Activated B cell treated with CpG ODN at 0.5 μM for 24 hours (primary cell): Measurements from ENCODE around the gene C2CD4C. TPM values are rescaled to one million over a fixed set of nuclear protein-coding genes. Genes with fewer than 3 reads are reported as not detected.

Experiments
- ATAC-seq: fragments of 200-7000 bp; cut with Tn5 transposase; one replicate; pipeline ENCODE4 v1.10.0; 2021; ENCODE audit warnings: low read depth, mild to moderate bottlenecking, moderate library complexity
- CTCF ChIA-PET: fragments of 350-600 bp; sonication (Branson Sonifier 250); formaldehyde crosslinking; loops from one replicate; lab custom pipeline; 2021; ENCODE audit warnings: antibody characterized with exemption; lab: Charles Lee
- POLR2A ChIA-PET: fragments of 350-600 bp; sonication (Branson Sonifier 250); formaldehyde crosslinking; loops from one replicate; lab custom pipeline; 2021; ENCODE audit warnings: antibody characterized with exemption; lab: Charles Lee
- DNase-seq: peaks from one replicate; pipeline ENCODE4 v3.0.0; 2022
- H3K27ac Mint-ChIP-seq: one replicate; pipeline ENCODE4 v1.8.0; 2020; ENCODE audit warnings: mixed read lengths
- H3K27me3 Mint-ChIP-seq: one replicate; pipeline ENCODE4 v1.8.0; 2021; ENCODE audit warnings: mixed read lengths
- H3K36me3 Mint-ChIP-seq: one replicate; pipeline ENCODE4 v1.8.0; 2021; ENCODE audit warnings: low read depth, mixed read lengths
- H3K4me1 Mint-ChIP-seq: one replicate; pipeline ENCODE4 v1.8.0; 2021; ENCODE audit warnings: mixed read lengths
- H3K4me3 Mint-ChIP-seq: one replicate; pipeline ENCODE4 v1.8.0; 2020; ENCODE audit warnings: mild to moderate bottlenecking, mixed read lengths
- H3K9me3 Mint-ChIP-seq: one replicate; pipeline ENCODE4 v1.8.0; 2020; ENCODE audit warnings: mixed read lengths
- intact Hi-C: fragments of 100-400 bp; cut with micrococcal nuclease; formaldehyde crosslinking; loops from one replicate; pipeline ENCODE4 v1.15.1; 2024
- total RNA-seq: library from RNA; stranded (reverse); gene quantifications from 2 replicates; pipeline ENCODE4 v1.2.3, GENCODE V29; 2022
- TF ChIP-seq, protein P1 (sequence below): fragments of 200-600 bp; IDR thresholded peaks from one replicate; pipeline ENCODE4 v1.8.0; 2022; ENCODE audit warnings: antibody characterized with exemption, mild to moderate bottlenecking

The C2CD4C gene
- total RNA-seq, 1 donor from 2014 or later, result not detected

DNA sequence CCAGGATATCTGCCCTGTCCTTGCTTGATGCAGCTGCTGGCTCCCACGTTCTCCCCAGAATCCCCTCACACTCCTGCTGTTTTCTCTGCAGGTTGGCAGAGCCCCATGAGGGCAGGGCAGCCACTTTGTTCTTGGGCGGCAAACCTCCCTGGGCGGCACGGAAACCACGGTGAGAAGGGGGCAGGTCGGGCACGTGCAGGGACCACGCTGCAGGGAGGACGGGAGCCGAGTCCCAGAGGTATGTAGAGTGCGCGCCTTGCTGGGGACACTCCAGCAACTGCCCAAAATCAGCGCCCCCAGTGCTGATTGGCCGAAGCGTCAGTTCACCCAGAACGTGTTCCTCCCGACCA lies 34.1 kb downstream of the C2CD4C start:
- ATAC-seq (no peak), DNase-seq (no peak)
- intact Hi-C loops, result no loop called here
- Mint-ChIP-seq H3K4me3 (no peak overlapping the region), H3K9me3 (no peaks in the 10 kb centered on the region), H3K4me1 (no peaks in the 10 kb centered on the region), H3K27me3 (peaks cover 19% of the 10 kb centered on the region), H3K36me3 (no peaks in the 10 kb centered on the region), H3K27ac (no peak overlapping the region)
- POLR2A ChIA-PET, result no interaction called here
- CTCF ChIA-PET, result no interaction called here
- TF ChIP-seq, protein P1, sequence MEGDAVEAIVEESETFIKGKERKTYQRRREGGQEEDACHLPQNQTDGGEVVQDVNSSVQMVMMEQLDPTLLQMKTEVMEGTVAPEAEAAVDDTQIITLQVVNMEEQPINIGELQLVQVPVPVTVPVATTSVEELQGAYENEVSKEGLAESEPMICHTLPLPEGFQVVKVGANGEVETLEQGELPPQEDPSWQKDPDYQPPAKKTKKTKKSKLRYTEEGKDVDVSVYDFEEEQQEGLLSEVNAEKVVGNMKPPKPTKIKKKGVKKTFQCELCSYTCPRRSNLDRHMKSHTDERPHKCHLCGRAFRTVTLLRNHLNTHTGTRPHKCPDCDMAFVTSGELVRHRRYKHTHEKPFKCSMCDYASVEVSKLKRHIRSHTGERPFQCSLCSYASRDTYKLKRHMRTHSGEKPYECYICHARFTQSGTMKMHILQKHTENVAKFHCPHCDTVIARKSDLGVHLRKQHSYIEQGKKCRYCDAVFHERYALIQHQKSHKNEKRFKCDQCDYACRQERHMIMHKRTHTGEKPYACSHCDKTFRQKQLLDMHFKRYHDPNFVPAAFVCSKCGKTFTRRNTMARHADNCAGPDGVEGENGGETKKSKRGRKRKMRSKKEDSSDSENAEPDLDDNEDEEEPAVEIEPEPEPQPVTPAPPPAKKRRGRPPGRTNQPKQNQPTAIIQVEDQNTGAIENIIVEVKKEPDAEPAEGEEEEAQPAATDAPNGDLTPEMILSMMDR, result no peak

DNA sequence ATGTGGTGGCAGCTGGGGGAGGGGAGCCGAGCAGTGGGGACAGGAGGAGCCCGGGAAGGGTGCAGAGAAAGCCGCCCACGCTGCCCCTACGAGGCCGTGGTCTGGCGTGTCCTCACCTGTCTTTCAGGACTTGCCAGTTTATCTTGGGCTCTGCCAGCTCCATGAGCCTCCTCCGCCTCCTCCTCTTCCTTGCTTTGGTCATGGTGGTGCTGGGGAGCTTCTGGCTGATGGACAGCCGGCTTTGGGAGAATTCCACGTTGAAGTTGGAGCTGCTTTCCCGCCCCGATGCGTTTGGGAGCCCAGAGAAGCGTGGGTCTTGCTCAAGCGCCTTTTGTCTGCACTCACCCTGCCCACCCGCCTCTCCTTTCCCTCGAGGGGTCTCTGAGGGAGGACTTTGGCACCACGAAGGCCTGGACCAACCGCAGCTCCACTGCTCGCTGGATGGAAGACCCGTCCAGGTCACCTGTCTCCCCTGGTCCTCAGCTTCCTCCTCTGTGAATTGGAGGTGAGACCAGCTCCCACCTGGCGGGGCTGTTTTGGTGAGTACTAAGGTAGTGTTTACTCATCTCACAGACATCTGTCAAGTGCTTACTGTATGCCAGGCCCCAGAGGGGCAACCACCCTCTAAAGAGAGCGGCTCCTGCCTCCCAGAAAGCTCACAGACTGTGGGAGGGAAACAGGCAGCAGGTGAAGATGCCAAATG lies 34.6 kb downstream of the C2CD4C start:
- DNase-seq (no peak), ATAC-seq (no peak)
- no peaks in the 10 kb centered on the region for H3K36me3 Mint-ChIP-seq
- H3K27me3 Mint-ChIP-seq, result peaks cover 19% of the 10 kb centered on the region
- H3K9me3 Mint-ChIP-seq, result no peaks in the 10 kb centered on the region
- ChIA-PET CTCF (no interaction called here), POLR2A (no interaction called here)
- TF ChIP-seq, protein P1, result no peak
- H3K4me1 Mint-ChIP-seq, result no peaks in the 10 kb centered on the region
- H3K4me3 Mint-ChIP-seq, result no peak overlapping the region
- H3K27ac Mint-ChIP-seq, result no peak overlapping the region
- intact Hi-C loops, result no loop called here

DNA sequence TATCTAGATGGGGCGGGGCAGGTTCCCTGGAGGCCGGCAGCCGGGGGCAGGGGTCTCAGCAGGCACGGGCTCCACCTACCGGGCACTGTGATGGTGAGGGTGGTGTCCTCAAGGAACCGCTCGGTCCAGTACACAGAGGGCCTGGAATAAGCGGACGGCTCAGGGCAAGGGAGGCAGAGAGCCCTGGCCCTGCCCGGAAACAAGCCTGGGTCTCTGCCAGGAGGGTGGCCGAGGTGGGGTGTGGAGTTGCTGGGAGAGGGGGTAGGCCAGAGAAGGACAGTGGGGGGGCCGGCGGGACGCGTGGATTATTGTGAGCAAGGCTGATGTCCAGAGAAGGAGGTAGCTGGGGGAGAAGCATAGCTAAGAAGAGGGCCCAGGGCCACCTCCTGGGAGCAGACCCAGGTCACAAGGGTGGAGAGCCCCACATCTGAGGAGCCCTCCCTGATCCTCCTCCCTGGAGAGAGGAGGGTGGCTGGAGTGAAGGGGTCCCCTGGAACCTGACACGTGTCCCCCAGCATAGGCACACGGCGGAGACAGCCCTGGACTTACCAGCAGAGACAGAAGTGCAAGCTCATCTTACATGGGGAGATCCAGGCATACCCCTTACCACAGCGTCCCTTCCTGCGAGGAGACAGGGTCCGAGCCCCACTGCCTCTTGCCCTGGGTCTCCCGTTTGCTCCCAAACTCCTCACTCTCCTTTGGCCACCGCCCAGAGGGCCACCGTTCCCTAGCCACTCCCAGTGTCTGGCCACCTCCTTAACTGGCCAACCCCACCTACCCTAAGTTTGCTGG lies 35.4 kb downstream of the C2CD4C start:
- ChIA-PET CTCF (no interaction called here), POLR2A (no interaction called here)
- Mint-ChIP-seq H3K9me3 (no peaks in the 10 kb centered on the region), H3K27me3 (peaks cover 21% of the 10 kb centered on the region), H3K36me3 (no peaks in the 10 kb centered on the region), H3K27ac (no peak overlapping the region), H3K4me3 (no peak overlapping the region), H3K4me1 (no peaks in the 10 kb centered on the region)
- DNase-seq (no peak), ATAC-seq (no peak)
- intact Hi-C loops, result no loop called here
- TF ChIP-seq, protein P1, result no peak

DNA sequence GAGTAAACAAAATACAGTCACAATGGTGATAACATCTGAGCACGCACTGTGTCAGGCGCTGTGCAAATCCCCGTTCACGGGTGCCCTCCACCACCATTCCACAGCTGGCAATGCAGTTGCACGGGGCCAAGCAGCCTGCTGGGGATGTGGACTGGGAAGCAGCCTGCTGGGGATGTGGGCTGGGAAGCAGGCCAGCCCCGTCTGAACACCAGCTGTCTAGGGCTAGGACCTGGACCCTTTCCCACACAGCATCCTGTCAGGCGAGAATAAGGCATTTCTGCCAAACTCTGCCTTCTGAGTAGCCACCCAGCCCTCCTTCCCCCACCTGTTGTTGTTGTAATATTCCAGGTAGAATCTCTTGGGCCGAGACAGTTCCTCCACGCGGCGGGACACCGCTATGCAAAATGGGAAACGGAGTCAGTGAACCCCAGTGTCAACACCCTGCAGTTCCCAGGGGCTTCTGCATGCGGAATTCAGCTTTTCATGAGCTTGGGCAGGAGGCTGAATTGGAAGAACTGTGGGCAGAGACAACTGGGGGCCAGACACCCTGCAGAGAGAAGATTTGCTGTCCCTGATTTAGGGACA lies 36.5 kb downstream of the C2CD4C start:
- no peak overlapping the region for H3K4me3 Mint-ChIP-seq
- H3K27me3 Mint-ChIP-seq, result peaks cover 22% of the 10 kb centered on the region
- ATAC-seq (no peak), DNase-seq (no peak)
- no peak overlapping the region for H3K27ac Mint-ChIP-seq
- intact Hi-C loops, result no loop called here
- TF ChIP-seq, protein P1, result no peak
- H3K9me3 Mint-ChIP-seq, result no peaks in the 10 kb centered on the region
- CTCF ChIA-PET, result no interaction called here
- POLR2A ChIA-PET, result no interaction called here
- no peaks in the 10 kb centered on the region for H3K4me1 Mint-ChIP-seq
- no peaks in the 10 kb centered on the region for H3K36me3 Mint-ChIP-seq

DNA sequence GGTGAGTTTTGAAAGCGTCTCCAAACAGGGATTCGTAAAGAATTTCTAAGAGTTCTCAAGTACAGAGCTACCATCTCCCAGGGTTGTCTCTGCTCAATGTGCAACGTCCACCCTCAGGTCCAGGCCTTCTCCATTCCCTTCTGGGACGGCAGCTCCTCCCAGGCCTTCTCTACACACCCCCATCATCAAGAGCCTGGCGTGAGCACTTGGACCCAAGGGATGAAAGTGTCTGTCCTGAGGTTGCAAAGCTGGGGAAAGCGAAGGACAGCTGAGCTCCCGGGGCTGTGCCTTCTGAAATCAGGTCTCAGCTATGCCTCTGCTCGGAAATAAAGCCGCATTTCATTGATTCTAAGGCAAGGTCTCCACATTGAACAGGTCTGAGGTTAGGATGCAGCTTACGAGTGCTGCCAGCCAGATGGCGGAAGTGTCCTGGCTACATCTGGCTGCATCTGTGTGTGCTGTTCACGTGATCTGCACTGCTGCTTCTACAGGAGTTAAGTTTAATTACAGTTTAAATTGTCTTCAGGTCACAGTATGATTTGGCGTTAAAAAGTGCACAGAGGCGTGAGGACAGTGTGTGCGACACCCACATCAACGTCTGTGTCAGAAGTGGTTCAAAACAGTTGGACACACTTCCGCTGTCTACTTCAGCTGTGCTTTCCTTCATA lies 37.3 kb downstream of the C2CD4C start:
- H3K27ac Mint-ChIP-seq, result no peak overlapping the region
- ChIA-PET CTCF (no interaction called here), POLR2A (no interaction called here)
- H3K9me3 Mint-ChIP-seq, result no peaks in the 10 kb centered on the region
- H3K36me3 Mint-ChIP-seq, result no peaks in the 10 kb centered on the region
- peaks cover 25% of the 10 kb centered on the region for H3K27me3 Mint-ChIP-seq
- TF ChIP-seq, protein P1, result no peak
- no peak overlapping the region for H3K4me3 Mint-ChIP-seq
- intact Hi-C loops, result no loop called here
- DNase-seq (no peak), ATAC-seq (no peak)
- H3K4me1 Mint-ChIP-seq, result no peaks in the 10 kb centered on the region
